Measurements from ENCODE around the gene ZNF521.

Gene ZNF521

DNA sequence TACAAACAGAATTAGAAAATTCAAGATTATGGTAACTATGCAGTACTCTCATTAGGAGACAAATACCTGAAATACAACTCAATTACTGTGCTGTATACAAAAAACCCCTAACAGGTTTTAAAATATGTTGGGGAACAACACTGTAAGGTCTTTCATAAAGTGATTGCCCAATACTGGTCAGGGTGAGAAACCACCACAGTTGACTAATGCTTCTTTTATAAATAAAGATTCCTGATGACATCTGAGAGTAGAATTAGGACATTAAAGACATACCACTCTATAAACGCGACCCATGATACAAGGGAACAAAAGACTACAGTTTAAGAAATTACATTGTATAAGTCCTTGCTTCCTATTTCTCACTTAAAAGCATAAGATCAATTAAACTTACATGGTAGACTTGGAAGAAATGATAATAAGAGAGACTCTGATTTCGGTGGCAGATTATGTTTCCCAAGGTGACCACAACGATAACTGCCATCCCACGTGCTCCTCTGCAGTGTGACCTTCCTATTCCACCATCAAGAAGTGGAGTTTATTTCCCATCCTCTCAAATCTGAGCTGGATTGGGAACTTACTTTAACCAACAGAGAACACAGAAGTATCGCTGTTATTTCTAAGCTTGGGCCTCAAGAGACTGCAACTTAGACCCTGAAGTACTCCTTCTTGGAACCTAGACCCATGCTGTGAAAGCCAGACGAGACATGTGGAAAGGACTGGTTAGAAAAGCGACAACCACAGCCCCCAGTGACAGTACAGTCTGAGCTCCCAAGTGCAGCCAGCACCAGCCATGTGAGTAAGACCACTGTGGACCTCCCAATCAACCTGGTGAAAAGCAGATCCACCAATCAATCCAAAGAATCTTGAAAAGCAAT lies 52.3 kb downstream of the ZNF521 start:
- Histone ChIP-seq H3K4me1 (ENCODE audit: insufficient read depth, low read length) (no peaks in the 10 kb centered on the region), H3K27me3 (ENCODE audit: insufficient read depth, low read length) (no peaks in the 10 kb centered on the region), H3K4me3 (ENCODE audit: low read length) (no peak overlapping the region), H3K36me3 (ENCODE audit: insufficient read depth, low read length) (peaks cover 42% of the 10 kb centered on the region), H2AFZ (ENCODE audit: low read depth, low read length) (no peak overlapping the region), H3K9me3 (ENCODE audit: low read length) (peaks cover 9% of the 10 kb centered on the region)

DNA sequence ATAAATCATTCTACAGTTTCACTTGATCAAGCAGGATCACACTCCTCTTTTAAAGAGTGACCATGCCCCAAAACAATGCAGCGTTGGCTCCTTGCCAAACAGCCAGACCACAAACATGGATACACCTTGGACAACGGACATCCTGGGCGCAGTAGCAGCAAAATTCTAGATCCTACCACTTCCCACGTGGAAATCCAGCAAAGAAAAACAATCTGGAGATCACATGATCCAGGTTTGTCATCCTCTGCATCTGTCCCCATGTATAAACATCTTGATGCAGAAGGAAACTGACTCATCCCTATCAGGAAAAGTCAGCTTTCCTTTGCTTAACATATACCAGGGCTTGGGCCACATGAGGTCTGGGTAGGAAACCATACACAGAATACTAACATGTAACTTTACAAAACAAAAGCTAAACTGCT lies 53.1 kb downstream of the ZNF521 start:
- Histone ChIP-seq H3K36me3 (ENCODE audit: insufficient read depth, low read length) (peaks cover 38% of the 10 kb centered on the region), H3K4me1 (ENCODE audit: insufficient read depth, low read length) (no peaks in the 10 kb centered on the region), H2AFZ (ENCODE audit: low read depth, low read length) (no peak overlapping the region), H3K4me3 (ENCODE audit: low read length) (no peak overlapping the region), H3K9me3 (ENCODE audit: low read length) (peaks cover 9% of the 10 kb centered on the region), H3K27me3 (ENCODE audit: insufficient read depth, low read length) (no peaks in the 10 kb centered on the region)

GRCh38 chr18:25295624-25296138 lies 56.3 kb downstream of the ZNF521 start:
- Histone ChIP-seq H3K36me3 (ENCODE audit: insufficient read depth, low read length) (peaks cover 29% of the 10 kb centered on the region), H3K4me1 (ENCODE audit: insufficient read depth, low read length) (no peaks in the 10 kb centered on the region), H3K27me3 (ENCODE audit: insufficient read depth, low read length) (no peaks in the 10 kb centered on the region), H3K4me3 (ENCODE audit: low read length) (no peak overlapping the region), H2AFZ (ENCODE audit: low read depth, low read length) (no peak overlapping the region), H3K9me3 (ENCODE audit: low read length) (peaks cover 4% of the 10 kb centered on the region)

- no peaks in the 10 kb centered on the region for H3K27me3 ChIP-seq (ENCODE audit: insufficient read depth, low read length)
- H3K36me3 ChIP-seq (ENCODE audit: insufficient read depth, low read length), result peaks cover 19% of the 10 kb centered on the region
- no peak overlapping the region for H2AFZ ChIP-seq (ENCODE audit: low read depth, low read length)
- H3K4me1 ChIP-seq (ENCODE audit: insufficient read depth, low read length), result peaks cover 42% of the 10 kb centered on the region
- no peaks in the 10 kb centered on the region for H3K9me3 ChIP-seq (ENCODE audit: low read length)
- H3K4me3 ChIP-seq (ENCODE audit: low read length), result no peak overlapping the region
Measured at GRCh38 chr18:25291150-25291549, 60.8 kb downstream of the ZNF521 start.

DNA sequence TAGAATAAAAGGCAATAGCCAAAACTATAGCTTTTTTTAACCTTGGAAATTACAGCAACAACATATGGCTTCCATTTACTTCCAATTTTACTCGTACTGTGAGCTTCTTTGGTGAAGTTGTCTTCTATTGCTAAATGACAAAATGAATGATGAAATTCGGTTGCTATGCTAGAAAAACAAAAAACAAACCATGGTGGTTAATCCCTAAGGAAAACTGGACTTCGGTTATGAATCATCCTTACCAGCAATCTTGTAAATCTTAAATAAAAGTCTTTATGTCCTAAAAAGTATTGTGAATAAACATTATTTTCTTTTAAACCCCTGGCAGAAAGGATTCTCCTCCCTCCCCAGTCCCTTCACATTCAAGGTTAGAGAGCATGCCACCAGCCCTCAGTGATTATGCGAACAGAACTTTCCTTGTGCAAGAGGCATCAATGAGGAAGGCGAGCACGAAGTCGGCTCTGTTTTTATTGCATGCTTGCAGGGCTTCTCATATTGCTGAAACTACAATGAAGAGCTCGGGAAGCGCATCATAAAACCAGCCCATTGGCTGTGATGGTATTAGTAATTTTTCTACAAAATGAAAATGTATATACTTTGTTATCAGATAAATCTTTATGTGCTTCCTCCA lies 62.9 kb downstream of the ZNF521 start:
- H3K9me3 ChIP-seq (ENCODE audit: low read length), result no peaks in the 10 kb centered on the region
- no peak overlapping the region for H2AFZ ChIP-seq (ENCODE audit: low read depth, low read length)
- H3K27me3 ChIP-seq (ENCODE audit: insufficient read depth, low read length), result no peaks in the 10 kb centered on the region
- H3K4me1 ChIP-seq (ENCODE audit: insufficient read depth, low read length), result peaks cover 61% of the 10 kb centered on the region
- H3K4me3 ChIP-seq (ENCODE audit: low read length), result no peak overlapping the region
- peaks cover 10% of the 10 kb centered on the region for H3K36me3 ChIP-seq (ENCODE audit: insufficient read depth, low read length)

GRCh38 chr18:25288340-25288938 lies 63.5 kb downstream of the ZNF521 start:
- no peak overlapping the region for H3K4me3 ChIP-seq (ENCODE audit: low read length)
- H2AFZ ChIP-seq (ENCODE audit: low read depth, low read length), result no peak overlapping the region
- H3K4me1 ChIP-seq (ENCODE audit: insufficient read depth, low read length), result peaks cover 68% of the 10 kb centered on the region
- H3K36me3 ChIP-seq (ENCODE audit: insufficient read depth, low read length), result peaks cover 10% of the 10 kb centered on the region
- H3K9me3 ChIP-seq (ENCODE audit: low read length), result no peaks in the 10 kb centered on the region
- no peaks in the 10 kb centered on the region for H3K27me3 ChIP-seq (ENCODE audit: insufficient read depth, low read length)

- Histone ChIP-seq H3K4me3 (ENCODE audit: low read length) (no peak overlapping the region), H3K4me1 (ENCODE audit: insufficient read depth, low read length) (peaks cover 81% of the 10 kb centered on the region), H3K9me3 (ENCODE audit: low read length) (no peaks in the 10 kb centered on the region), H3K36me3 (ENCODE audit: insufficient read depth, low read length) (peaks cover 6% of the 10 kb centered on the region), H2AFZ (ENCODE audit: low read depth, low read length) (no peak overlapping the region), H3K27me3 (ENCODE audit: insufficient read depth, low read length) (no peaks in the 10 kb centered on the region)
Measured at GRCh38 chr18:25287106-25287505, 64.9 kb downstream of the ZNF521 start.

DNA sequence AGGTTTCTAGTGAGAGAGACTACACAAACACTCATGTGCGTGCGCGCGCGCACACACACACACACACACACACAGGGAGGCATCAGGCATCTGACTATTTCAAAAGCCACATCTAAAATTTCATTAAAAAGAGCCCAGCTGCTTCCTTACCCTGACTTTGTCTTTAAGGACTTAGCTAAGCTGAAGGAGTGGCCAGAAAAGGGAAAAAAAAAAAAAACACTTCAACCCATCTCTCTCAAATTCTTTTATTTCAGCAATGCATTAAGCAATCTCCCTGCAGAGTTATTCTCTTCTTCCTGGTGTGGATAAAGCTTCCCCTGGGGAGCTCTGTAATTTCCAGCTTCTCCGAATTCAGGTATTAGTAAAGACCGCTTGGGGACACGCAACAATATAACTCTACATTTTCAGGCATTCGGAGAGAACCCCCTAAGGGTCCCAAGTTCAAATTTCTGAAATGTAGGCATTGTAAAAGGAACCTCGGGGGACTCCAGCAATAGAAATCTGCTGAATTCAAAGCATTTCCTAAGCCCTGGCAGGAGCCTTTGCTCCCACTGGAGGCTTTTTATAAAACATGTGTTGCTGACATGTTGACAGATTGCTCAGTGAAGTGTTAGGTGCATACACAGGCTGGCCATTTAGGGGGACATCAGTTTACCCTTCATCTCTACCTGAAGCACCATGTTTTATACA lies 67.0 kb downstream of the ZNF521 start:
- Histone ChIP-seq H2AFZ (ENCODE audit: low read depth, low read length) (no peak overlapping the region), H3K36me3 (ENCODE audit: insufficient read depth, low read length) (peaks cover 5% of the 10 kb centered on the region), H3K27me3 (ENCODE audit: insufficient read depth, low read length) (no peaks in the 10 kb centered on the region), H3K9me3 (ENCODE audit: low read length) (no peaks in the 10 kb centered on the region), H3K4me3 (ENCODE audit: low read length) (no peak overlapping the region), H3K4me1 (ENCODE audit: insufficient read depth, low read length) (peaks cover 86% of the 10 kb centered on the region)

GRCh38 chr18:25284281-25284680 lies 67.7 kb downstream of the ZNF521 start:
- H3K36me3 ChIP-seq (ENCODE audit: insufficient read depth, low read length), result peaks cover 12% of the 10 kb centered on the region
- no peaks in the 10 kb centered on the region for H3K27me3 ChIP-seq (ENCODE audit: insufficient read depth, low read length)
- H3K4me1 ChIP-seq (ENCODE audit: insufficient read depth, low read length), result peaks cover 79% of the 10 kb centered on the region
- no peaks in the 10 kb centered on the region for H3K9me3 ChIP-seq (ENCODE audit: low read length)
- peak overlapping the region; percentile 19 for H3K4me3 ChIP-seq (ENCODE audit: low read length)
- H2AFZ ChIP-seq (ENCODE audit: low read depth, low read length), result no peak overlapping the region

DNA sequence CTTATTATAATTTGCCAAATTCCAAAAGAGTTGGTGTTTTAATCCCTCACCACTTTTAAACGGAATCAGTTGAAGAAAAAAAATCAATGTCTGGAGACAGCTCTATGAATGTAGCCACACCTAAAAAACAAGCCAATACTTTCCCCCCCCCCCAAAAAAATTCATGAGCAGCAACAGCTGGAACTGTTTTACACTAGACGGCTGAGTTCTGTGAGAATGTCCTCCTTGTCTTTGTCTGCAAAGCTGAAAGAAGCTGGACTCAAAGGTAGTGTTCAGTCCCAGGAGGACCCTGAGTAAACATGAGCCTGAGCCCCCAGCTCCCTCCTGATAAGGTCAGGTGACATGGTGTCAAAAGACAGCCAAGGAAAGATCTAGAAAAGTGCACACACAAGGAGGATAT lies 68.2 kb downstream of the ZNF521 start:
- H3K36me3 ChIP-seq (ENCODE audit: insufficient read depth, low read length), result peaks cover 14% of the 10 kb centered on the region
- no peaks in the 10 kb centered on the region for H3K9me3 ChIP-seq (ENCODE audit: low read length)
- no peak overlapping the region for H2AFZ ChIP-seq (ENCODE audit: low read depth, low read length)
- H3K4me1 ChIP-seq (ENCODE audit: insufficient read depth, low read length), result peaks cover 74% of the 10 kb centered on the region
- peak overlapping the region; percentile 19 for H3K4me3 ChIP-seq (ENCODE audit: low read length)
- H3K27me3 ChIP-seq (ENCODE audit: insufficient read depth, low read length), result no peaks in the 10 kb centered on the region

DNA sequence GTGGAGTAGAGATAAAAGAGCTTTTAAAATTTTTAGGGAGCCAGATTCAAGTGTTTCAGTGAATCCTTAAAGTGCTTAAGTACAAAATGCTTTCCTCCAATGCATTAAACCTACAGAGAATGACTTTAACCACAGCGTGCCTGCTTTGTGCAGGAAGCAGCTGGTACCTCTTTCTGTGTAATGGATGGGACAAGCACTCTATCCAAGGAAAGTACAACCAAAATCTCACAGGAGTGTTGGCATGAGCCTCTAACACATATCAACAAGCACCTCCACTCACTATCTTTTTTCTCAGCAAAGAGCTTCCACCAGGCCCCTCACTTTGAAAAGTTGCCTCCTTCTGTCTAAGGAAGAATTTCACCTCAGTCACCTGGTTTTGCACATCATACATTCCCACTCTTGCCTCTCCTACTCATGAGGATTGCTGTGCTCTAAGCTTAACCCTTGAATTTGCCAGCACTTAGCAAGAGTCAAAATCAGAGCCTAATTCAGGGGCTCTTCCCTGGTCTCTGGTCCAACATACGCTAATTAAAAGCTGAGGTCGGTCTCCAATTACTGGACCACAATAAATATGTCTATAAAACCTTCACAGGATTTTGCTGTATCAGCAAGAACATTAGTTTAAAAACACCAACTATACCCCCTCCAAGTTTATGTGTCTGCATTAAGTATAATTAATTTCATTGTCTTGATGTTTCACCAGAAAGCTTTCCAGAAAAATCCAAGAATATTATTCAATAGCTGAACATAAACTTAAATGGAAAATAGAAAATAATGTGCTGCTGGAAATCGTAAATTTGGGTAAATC lies 68.9 kb downstream of the ZNF521 start:
- H3K27me3 ChIP-seq (ENCODE audit: insufficient read depth, low read length), result no peaks in the 10 kb centered on the region
- H3K9me3 ChIP-seq (ENCODE audit: low read length), result no peaks in the 10 kb centered on the region
- H2AFZ ChIP-seq (ENCODE audit: low read depth, low read length), result no peak overlapping the region
- no peak overlapping the region for H3K4me3 ChIP-seq (ENCODE audit: low read length)
- H3K36me3 ChIP-seq (ENCODE audit: insufficient read depth, low read length), result peaks cover 16% of the 10 kb centered on the region
- H3K4me1 ChIP-seq (ENCODE audit: insufficient read depth, low read length), result peaks cover 70% of the 10 kb centered on the region

- Histone ChIP-seq H3K4me1 (ENCODE audit: insufficient read depth, low read length) (peaks cover 65% of the 10 kb centered on the region), H3K36me3 (ENCODE audit: insufficient read depth, low read length) (peaks cover 18% of the 10 kb centered on the region)
Measured at GRCh38 chr18:25282282-25282681, 69.7 kb downstream of the ZNF521 start.

More at GRCh38 chr18:25282282-25282681, 69.7 kb downstream of the ZNF521 start:
- Histone ChIP-seq H3K27me3 (ENCODE audit: insufficient read depth, low read length) (no peaks in the 10 kb centered on the region), H2AFZ (ENCODE audit: low read depth, low read length) (no peak overlapping the region), H3K9me3 (ENCODE audit: low read length) (no peaks in the 10 kb centered on the region), H3K4me3 (ENCODE audit: low read length) (no peak overlapping the region)
